Activated T-helper 17 cell treated with anti-CD3 and anti-CD28 coated beads, Interleukin-2, amount 50 U/mL, for 72 hours (primary cell): ENCODE data around the gene SPECC1L. TPM values are rescaled to one million over a fixed set of nuclear protein-coding genes. Genes with fewer than 3 reads are reported as not detected.

Experiments
- ATAC-seq: fragments of 150-1000 bp; cut with Tn5 transposase; replicated peaks from 2 replicates; pipeline ENCODE4 v1.10.0; 2021; ENCODE audit warnings: mild to moderate bottlenecking, moderate library complexity
- H3K27ac Mint-ChIP-seq: one replicate; pipeline ENCODE4 v1.8.0; 2022; ENCODE audit warnings: mixed read lengths
- H3K27me3 Mint-ChIP-seq: one replicate; pipeline ENCODE4 v1.8.0; 2022; ENCODE audit warnings: mixed read lengths
- H3K36me3 Mint-ChIP-seq: one replicate; pipeline ENCODE4 v1.8.0; 2022; ENCODE audit warnings: low read depth, mild to moderate bottlenecking, mixed read lengths
- H3K4me1 Mint-ChIP-seq: one replicate; pipeline ENCODE4 v1.8.0; 2022; ENCODE audit warnings: mixed read lengths
- H3K4me3 Mint-ChIP-seq: one replicate; pipeline ENCODE4 v1.8.0; 2022; ENCODE audit warnings: mild to moderate bottlenecking, mixed read lengths
- H3K9me3 Mint-ChIP-seq: one replicate; pipeline ENCODE4 v1.8.0; 2022; ENCODE audit warnings: mixed read lengths
- total RNA-seq, 2 donors: library from RNA; stranded (reverse); gene quantifications; one replicate each; pipeline ENCODE4 v1.2.3, GENCODE V29; 2022

SPECC1L gene
- total RNA-seq, 2 donors from 2014 or later = 25.7 to 42.2 TPM

DNA sequence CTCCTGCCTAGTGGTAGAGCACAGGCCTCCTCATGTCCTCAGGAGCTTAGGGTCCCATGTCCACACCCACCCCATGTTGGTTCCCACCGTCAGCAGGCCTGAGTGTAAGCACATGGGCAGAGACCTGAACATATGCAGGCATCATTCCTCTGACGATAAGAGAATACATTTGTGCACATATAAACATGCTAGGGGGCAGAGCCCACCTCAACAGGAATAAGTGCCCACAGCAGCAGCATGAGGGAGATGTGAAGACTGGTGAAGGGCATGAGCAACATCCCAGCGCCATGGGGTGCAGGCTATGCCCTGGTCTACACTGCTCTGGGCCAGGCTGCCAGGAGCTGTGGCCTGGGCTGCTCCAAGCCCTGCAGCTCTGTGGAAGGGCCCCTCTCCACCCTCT, 173.6 kb downstream of the SPECC1L start:
- H3K4me3 Mint-ChIP-seq = no peak overlapping the region
- peaks cover 16% of the 10 kb centered on the region for H3K4me1 Mint-ChIP-seq
- H3K27ac Mint-ChIP-seq = no peak overlapping the region
- no peaks in the 10 kb centered on the region for H3K27me3 Mint-ChIP-seq
- ATAC-seq = no peak
- no peaks in the 10 kb centered on the region for H3K9me3 Mint-ChIP-seq
- H3K36me3 Mint-ChIP-seq = peaks cover 46% of the 10 kb centered on the region

DNA sequence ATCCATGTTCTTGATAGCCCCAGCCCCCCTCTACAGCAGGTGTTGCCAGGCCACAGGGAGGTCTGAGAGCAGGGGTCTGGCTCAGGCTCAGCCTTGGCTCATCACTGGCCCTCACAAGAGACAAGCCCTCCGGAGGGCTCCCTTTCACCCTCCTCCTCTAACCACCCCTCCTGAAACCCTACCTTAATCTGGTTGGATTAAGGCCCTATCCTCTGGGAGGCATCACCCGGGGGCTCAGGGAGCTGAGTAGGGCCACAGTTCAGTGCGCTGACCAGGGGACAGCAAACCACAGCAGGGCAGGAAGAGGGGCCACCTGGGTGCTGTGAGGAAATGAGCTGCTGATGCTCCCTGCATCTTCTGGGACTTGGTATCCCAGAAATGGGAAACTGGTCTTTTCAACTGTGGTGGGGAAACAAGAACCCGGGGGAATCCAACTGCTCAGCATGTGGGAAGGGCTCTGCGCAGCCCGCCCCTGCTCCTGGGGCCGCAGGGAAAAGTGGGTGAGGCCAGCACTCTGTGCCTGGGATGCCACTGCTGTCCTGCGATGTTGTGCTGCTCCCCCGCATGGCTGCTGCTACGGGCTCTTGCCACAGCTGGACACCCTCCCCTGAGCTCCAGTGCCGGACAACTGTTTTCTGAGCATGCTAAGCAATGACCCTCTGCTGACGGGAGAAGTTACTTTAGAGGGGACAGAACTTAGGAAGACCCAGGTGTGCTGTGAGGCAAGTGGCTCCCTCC, 174.3 kb downstream of the SPECC1L start:
- H3K27me3 Mint-ChIP-seq = no peaks in the 10 kb centered on the region
- H3K9me3 Mint-ChIP-seq = no peaks in the 10 kb centered on the region
- no peak overlapping the region for H3K4me3 Mint-ChIP-seq
- peak overlapping the region; percentile 69 for H3K27ac Mint-ChIP-seq
- peaks cover 16% of the 10 kb centered on the region for H3K4me1 Mint-ChIP-seq
- no peak for ATAC-seq
- peaks cover 40% of the 10 kb centered on the region for H3K36me3 Mint-ChIP-seq

DNA sequence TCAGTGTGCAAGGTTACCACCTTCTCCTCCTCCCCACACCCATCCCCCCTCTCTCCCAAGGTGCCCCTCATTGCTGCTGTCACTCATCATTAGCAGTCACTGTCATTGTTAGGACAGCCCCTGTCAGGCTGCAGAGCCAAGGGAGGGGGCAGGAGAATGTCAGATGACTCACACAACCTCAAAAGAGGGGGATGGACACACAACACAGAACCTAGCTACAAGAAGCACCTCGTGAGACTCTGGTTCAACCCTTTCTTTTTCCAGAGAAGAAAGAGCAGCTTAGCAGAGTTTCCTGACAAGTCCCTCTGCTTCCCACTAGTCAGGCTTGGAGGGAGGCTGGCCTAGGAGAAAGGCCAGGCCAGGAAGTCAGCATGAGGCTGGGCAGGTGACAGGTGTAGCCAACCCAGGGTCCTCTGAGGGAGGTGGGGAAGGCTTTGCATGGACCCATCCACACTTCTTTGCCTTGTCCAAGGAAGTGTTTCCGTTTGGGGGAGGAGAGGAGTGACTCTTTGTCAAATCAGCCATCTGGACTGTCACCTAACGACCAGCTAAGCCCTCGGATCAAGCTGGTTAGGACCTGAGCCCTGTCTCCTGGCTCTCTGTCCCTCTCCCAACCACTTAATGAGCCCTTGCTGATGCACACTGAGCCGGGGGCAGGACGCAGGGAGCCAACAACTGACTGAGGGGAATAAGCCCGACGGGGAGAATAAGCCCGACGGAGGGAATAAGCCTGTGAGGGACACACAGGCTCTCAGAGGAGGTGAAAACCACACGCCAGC, 175.0 kb downstream of the SPECC1L start:
- peaks cover 21% of the 10 kb centered on the region for H3K4me1 Mint-ChIP-seq
- peaks cover 32% of the 10 kb centered on the region for H3K36me3 Mint-ChIP-seq
- no peaks in the 10 kb centered on the region for H3K9me3 Mint-ChIP-seq
- no peak overlapping the region for H3K4me3 Mint-ChIP-seq
- H3K27me3 Mint-ChIP-seq = no peaks in the 10 kb centered on the region
- H3K27ac Mint-ChIP-seq = peak overlapping the region; percentile 69
- ATAC-seq = peak; percentile 79

DNA sequence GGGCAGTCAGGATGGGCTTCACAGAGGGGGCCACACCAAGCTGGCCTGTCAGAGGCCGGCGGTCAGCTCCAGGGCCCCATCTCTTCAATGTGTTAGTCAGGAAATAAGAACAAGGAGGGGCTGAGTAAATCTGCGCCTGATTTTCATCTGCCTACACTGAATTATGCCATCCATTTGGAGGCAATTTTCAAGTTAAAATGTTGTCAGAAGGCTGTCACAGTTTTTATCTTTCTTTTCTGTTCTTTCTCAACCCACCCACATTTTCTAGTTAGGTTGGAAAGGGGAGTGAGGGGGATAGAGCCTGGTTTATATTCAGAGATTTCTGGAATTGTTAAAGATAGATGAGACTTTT, 175.6 kb downstream of the SPECC1L start:
- Mint-ChIP-seq H3K9me3 (no peaks in the 10 kb centered on the region), H3K27me3 (no peaks in the 10 kb centered on the region), H3K4me3 (no peak overlapping the region), H3K27ac (peak overlapping the region; percentile 69), H3K36me3 (peaks cover 26% of the 10 kb centered on the region), H3K4me1 (peaks cover 15% of the 10 kb centered on the region)
- no peak for ATAC-seq

DNA sequence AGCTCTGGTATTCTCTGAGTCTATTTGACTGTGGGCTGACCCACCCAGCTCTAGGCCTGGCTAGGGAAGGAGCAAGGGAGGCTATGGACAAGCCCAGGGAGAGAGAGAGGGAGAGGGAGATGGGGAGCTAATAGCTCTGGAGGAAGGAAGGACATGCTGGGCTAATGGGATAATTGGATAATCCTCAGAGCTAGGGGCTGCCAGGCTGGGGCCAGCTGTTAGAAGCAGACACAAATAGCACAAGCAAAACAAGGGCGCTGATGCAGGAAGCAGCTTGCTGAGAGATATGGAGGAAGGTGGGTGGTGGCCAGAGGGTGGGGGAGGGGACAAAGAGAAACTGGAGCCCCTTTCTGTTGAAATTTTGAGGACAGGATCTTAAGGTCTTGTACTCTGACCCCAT, 180.0 kb downstream of the SPECC1L start:
- Mint-ChIP-seq H3K4me1 (peaks cover 7% of the 10 kb centered on the region), H3K27ac (no peak overlapping the region)

DNA sequence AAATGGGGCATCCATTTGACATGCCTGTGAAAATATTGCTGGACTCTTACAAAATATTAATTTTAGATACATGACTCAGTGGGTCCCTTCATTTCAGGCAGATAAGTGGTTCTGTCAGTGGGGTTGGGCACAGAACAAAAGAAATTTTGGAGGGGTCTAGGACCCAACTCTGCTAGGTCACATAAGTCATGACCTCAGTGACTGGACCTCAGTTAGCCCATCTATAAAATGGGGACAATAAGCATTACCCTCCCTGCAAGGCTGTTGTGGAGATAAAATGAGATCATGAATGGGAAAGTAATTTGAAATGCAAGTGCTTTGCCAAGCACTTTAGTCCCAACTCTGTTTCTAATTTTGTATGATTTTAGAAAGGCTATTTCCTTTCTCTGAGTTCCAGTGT, 180.5 kb downstream of the SPECC1L start:
- no peaks in the 10 kb centered on the region for H3K27me3 Mint-ChIP-seq
- H3K4me3 Mint-ChIP-seq = no peak overlapping the region
- H3K9me3 Mint-ChIP-seq = no peaks in the 10 kb centered on the region
- no peaks in the 10 kb centered on the region for H3K36me3 Mint-ChIP-seq
- no peak overlapping the region for H3K27ac Mint-ChIP-seq
- ATAC-seq = no peak
- H3K4me1 Mint-ChIP-seq = peaks cover 7% of the 10 kb centered on the region

More for the DNA sequence above, 180.0 kb downstream of the SPECC1L start:
- no peaks in the 10 kb centered on the region for H3K36me3 Mint-ChIP-seq
- ATAC-seq = no peak
- H3K4me3 Mint-ChIP-seq = no peak overlapping the region
- no peaks in the 10 kb centered on the region for H3K9me3 Mint-ChIP-seq
- H3K27me3 Mint-ChIP-seq = no peaks in the 10 kb centered on the region

DNA sequence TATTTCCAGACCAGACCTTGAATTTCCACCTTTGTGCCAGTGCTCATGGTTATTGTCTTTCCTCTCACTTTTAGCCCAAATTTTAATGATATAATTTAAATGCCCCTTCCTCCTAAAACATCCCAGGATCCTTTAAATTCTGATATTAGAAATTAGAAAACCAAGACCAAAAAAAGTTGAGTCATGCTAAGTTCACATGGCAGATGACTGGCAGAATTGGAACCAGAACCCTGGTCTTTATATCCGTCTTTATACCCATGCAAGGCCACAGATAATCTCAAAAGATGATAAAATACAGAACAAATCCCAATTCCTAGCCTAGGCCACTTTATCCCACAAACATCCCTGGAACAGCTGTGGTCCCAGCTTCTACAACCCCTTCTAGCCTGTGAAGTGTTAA, 183.2 kb downstream of the SPECC1L start:
- no peaks in the 10 kb centered on the region for H3K9me3 Mint-ChIP-seq
- no peaks in the 10 kb centered on the region for H3K27me3 Mint-ChIP-seq
- ATAC-seq = no peak
- H3K27ac Mint-ChIP-seq = no peak overlapping the region
- peaks cover 7% of the 10 kb centered on the region for H3K4me1 Mint-ChIP-seq
- H3K36me3 Mint-ChIP-seq = no peaks in the 10 kb centered on the region
- no peak overlapping the region for H3K4me3 Mint-ChIP-seq

DNA sequence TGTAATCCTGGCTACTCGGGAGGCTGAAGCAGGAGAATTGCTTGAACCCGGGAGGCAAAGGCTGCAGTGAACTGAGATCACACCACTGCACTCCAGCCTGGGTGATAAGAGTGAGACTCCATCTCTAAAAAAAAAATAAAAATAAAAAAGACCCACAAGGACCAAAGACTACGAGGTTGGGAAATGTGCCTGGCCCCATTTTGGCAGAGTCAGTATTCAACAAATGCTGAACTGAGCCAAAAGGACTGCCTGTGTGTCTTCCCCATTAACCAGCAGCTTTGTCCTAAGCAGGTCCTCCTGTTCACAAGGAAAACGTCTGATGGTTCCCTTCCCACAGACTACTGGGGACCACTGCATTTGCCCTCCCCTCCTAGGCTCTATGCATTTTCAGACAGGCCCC, 184.4 kb downstream of the SPECC1L start:
- H3K27me3 Mint-ChIP-seq = no peaks in the 10 kb centered on the region
- no peak for ATAC-seq
- H3K27ac Mint-ChIP-seq = no peak overlapping the region
- H3K4me1 Mint-ChIP-seq = peaks cover 5% of the 10 kb centered on the region
- no peak overlapping the region for H3K4me3 Mint-ChIP-seq
- H3K9me3 Mint-ChIP-seq = no peaks in the 10 kb centered on the region
- H3K36me3 Mint-ChIP-seq = no peaks in the 10 kb centered on the region

DNA sequence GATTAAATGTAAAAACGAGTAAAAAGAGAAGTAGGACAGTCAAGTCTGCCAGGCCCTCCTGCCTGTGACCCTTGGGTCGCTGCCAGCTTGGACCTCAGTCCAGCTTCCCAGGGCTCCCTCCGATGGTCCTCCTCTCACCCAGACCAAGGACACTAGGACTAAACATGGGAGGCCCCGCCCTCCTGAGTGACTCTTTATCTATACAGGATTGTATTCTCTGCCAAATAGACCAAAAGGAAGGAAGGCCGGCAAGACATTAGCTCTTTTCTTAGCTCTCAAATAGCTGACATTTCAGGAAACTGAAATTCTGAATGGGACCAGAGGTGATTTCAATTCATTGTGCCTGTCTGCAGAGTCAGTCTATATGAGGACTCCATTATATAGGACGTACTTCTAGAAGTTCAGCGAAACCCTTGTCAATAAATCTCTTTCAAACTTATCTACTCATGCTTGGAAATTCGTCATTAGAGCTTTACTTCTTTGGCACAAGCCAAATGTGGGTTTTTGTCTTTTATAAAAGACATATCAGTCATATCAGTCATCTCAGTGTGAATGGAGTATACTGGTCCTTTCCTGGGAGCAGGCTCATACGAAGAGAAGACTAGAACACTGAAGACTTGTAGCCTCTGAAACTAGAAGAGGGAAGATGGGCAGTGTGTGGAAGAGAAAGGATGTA, 185.3 kb downstream of the SPECC1L start:
- no peak for ATAC-seq
- Mint-ChIP-seq H3K27ac (peak overlapping the region; percentile 18), H3K4me1 (no peaks in the 10 kb centered on the region), H3K9me3 (no peaks in the 10 kb centered on the region), H3K4me3 (no peak overlapping the region), H3K36me3 (no peaks in the 10 kb centered on the region), H3K27me3 (no peaks in the 10 kb centered on the region)

DNA sequence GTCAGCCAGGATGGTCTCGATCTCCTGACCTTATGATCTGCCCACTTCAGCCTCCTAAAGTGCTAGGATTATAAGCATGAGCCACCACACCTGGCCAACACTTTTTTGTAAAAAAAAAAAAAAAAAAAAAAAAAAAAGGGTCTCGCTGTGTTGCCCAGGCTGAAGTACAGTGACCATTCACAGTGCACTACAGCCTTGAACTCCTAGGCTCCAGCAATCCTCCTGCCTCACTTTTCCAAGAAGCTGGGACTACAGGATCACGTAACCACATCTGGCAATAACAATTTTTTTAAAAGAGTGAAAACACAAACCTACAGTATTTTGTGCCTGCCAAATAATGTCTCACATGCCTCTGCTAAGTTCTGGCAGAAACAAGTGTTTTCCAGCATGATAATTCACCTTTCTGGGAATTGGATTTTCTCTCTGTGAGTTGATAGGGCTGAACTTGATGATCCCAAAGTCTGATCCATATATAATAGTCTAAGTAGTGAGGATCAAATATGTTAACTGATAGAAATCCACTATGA, 187.3 kb downstream of the SPECC1L start:
- Mint-ChIP-seq H3K4me3 (no peak overlapping the region), H3K36me3 (no peaks in the 10 kb centered on the region), H3K4me1 (no peaks in the 10 kb centered on the region), H3K27me3 (no peaks in the 10 kb centered on the region), H3K9me3 (no peaks in the 10 kb centered on the region), H3K27ac (no peak overlapping the region)
- no peak for ATAC-seq

DNA sequence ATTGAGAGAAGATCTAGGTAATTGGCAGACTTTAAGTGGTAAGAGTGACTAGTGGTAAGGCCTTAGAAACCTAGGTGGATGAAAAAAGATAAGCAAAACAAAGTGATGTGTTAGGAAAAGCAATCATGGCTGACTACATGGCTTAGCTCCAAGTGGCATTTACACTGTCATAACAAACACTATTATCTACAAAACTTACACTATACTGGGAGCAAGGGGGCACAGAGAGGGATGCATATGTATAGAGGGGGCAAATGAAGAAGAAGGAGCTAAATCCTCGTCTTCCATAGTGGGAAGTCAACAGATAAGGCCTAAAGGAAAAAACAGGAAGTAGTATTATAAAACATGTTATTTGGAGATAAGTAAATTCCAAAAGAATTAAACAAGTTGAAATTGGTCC, 189.3 kb downstream of the SPECC1L start:
- no peaks in the 10 kb centered on the region for H3K36me3 Mint-ChIP-seq
- peak overlapping the region; percentile 29 for H3K27ac Mint-ChIP-seq

DNA sequence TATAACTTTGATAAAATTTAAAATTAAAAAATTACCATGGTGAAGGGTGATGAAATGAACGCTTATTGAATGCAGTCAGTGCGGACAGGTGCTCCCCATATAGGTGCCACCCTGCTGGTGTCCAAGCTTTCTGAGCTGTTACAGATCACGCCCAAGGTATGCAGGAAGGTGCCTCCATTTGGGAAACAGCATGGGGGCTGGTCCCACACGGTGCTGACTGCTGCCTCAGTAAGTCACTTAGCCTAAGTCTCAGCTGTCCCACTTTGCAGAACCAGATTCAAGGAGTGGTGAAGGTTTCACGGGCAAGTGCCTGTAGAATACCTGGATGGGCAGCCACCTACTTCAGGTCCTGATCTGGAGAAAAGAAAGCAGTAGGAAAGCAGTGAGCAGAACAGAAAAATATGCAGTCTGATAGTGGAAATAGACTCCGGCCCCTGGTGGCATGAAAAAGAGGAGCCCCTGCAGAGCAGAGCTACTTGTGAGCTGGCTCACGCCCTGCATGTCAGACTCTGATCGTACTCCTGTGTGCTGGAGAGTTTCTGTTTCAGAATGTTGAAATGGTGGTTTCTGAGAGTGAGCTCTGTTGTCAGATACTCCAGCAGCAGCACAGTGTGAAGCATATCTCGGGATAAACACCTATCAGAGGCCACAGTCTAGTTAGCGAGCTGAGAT, 189.9 kb downstream of the SPECC1L start:
- no peaks in the 10 kb centered on the region for H3K27me3 Mint-ChIP-seq
- H3K36me3 Mint-ChIP-seq = no peaks in the 10 kb centered on the region
- peak overlapping the region; percentile 33 for H3K4me3 Mint-ChIP-seq
- peak overlapping the region; percentile 28 for H3K27ac Mint-ChIP-seq
- H3K9me3 Mint-ChIP-seq = no peaks in the 10 kb centered on the region
- peaks cover 3% of the 10 kb centered on the region for H3K4me1 Mint-ChIP-seq
- peak; percentile 84 for ATAC-seq

More for the DNA sequence above, 189.3 kb downstream of the SPECC1L start:
- no peak overlapping the region for H3K4me3 Mint-ChIP-seq
- ATAC-seq = no peak
- H3K4me1 Mint-ChIP-seq = no peaks in the 10 kb centered on the region
- no peaks in the 10 kb centered on the region for H3K27me3 Mint-ChIP-seq
- no peaks in the 10 kb centered on the region for H3K9me3 Mint-ChIP-seq

DNA sequence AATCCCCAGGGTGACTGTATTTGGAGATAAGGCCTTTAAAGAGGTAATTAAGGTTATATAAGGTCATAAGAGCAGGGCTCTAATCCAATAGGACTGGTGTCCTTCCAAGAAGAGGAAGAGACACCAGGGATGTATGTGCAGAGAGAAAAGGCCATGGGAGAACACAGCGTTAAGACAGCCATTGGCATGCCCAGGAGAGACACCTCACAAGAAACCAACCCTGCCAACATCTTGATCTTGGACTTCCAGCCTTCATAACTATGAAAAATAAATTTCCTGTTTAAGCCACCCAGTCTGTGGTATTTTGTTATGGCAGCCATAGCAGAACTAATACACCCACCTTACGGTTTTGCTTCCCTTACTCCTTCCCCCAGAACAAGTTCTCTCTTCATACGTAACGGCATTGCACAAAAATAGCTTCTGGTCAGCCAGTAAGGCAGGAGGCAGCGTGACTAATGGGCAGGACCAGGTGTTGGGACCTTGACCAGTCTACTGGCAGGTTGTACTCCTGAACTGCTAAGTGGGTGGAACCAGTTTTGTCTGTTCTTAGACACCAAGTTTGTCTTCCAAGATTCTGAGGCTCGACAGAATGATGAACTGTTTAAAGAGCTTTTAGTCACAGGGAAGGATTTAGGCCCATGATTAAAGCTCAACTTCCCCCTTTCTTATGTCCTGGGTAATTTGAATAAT, 192.6 kb downstream of the SPECC1L start:
- ATAC-seq = no peak
- H3K36me3 Mint-ChIP-seq = no peaks in the 10 kb centered on the region
- no peaks in the 10 kb centered on the region for H3K27me3 Mint-ChIP-seq
- peaks cover 5% of the 10 kb centered on the region for H3K4me1 Mint-ChIP-seq
- peak overlapping the region; percentile 14 for H3K27ac Mint-ChIP-seq
- H3K9me3 Mint-ChIP-seq = no peaks in the 10 kb centered on the region
- no peak overlapping the region for H3K4me3 Mint-ChIP-seq

DNA sequence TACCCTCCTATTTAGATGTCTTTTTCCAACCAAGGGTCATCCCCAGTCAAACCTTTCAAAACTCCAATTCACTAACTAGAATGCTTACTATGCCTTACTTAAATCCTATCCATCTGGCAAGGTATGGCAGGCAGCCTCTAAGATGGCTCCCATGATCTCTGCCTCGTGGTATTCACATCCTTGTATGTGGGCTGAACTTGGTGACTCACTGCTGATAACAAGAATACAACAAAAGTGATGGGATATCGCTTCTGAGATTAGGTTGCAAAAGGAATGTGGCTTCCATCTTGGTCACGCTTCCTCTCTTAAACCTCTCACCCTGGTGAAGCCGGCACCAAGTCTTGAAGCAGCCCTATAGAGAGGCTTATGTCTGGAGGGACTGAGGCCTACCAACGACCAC, 194.9 kb downstream of the SPECC1L start:
- no peaks in the 10 kb centered on the region for H3K36me3 Mint-ChIP-seq
- peak overlapping the region; percentile 75 for H3K27ac Mint-ChIP-seq
- H3K27me3 Mint-ChIP-seq = no peaks in the 10 kb centered on the region
- ATAC-seq = peak; percentile 65
- no peak overlapping the region for H3K4me3 Mint-ChIP-seq
- H3K4me1 Mint-ChIP-seq = peaks cover 5% of the 10 kb centered on the region
- no peaks in the 10 kb centered on the region for H3K9me3 Mint-ChIP-seq
